ENCODE results near the gene ENDOU.
A peak's percentile ranks its signal among the peaks of the same experiment; 100 is the strongest.

The ENDOU gene

GRCh38 chr12:47709237-47709636 is 16.1 kb downstream of the ENDOU start:
- Histone ChIP-seq H3K27me3 (no peaks in the 10 kb centered on the region), H3K4me3 (ENCODE audit: low read depth, low read length) (no peak overlapping the region), H3K36me3 (no peaks in the 10 kb centered on the region), H3K4me1 (no peaks in the 10 kb centered on the region), H3K9me3 (no peaks in the 10 kb centered on the region)
- DNase-seq = no peak
- no peak for TF ChIP-seq CTCF (IDR thresholded peaks at IDR 0.05; ENCODE audit: low read depth, low read length)

GRCh38 chr12:47707905-47708543 is 17.3 kb downstream of the ENDOU start:
- H3K4me1 ChIP-seq = no peaks in the 10 kb centered on the region
- no peak for TF ChIP-seq CTCF (IDR thresholded peaks at IDR 0.05; ENCODE audit: low read depth, low read length)
- H3K36me3 ChIP-seq = no peaks in the 10 kb centered on the region
- no peaks in the 10 kb centered on the region for H3K9me3 ChIP-seq
- DNase-seq = no peak
- no peaks in the 10 kb centered on the region for H3K27me3 ChIP-seq
- H3K4me3 ChIP-seq (ENCODE audit: low read depth, low read length) = no peak overlapping the region

- Histone ChIP-seq H3K9me3 (no peaks in the 10 kb centered on the region), H3K27me3 (no peaks in the 10 kb centered on the region), H3K36me3 (no peaks in the 10 kb centered on the region), H3K4me3 (ENCODE audit: low read depth, low read length) (no peak overlapping the region), H3K4me1 (no peaks in the 10 kb centered on the region)
- no peak for TF ChIP-seq CTCF (IDR thresholded peaks at IDR 0.05; ENCODE audit: low read depth, low read length)
- DNase-seq = no peak
Measured at GRCh38 chr12:47707355-47707754, 17.9 kb downstream of the ENDOU start.

- peak; percentile 98 for DNase-seq
- H3K9me3 ChIP-seq = no peaks in the 10 kb centered on the region
- H3K27me3 ChIP-seq = no peaks in the 10 kb centered on the region
- H3K4me3 ChIP-seq (ENCODE audit: low read depth, low read length) = peak within 1 kb of the TSS; percentile 91
- H3K36me3 ChIP-seq = peaks cover 4% of the 10 kb centered on the region
- TF ChIP-seq CTCF (IDR thresholded peaks at IDR 0.05; ENCODE audit: low read depth, low read length) = peak; percentile 39
- H3K4me1 ChIP-seq = no peaks in the 10 kb centered on the region
Measured at GRCh38 chr12:47705566-47706425, 19.5 kb downstream of the ENDOU start, which contains the start of gene RPAP3. Gene RPAP3 (minus strand): TSS chr12:47706030. CDS start chr12:47702840, 3,190 bp downstream.

GRCh38 chr12:47705229-47705565 is 20.1 kb downstream of the ENDOU start:
- H3K27me3 ChIP-seq = no peaks in the 10 kb centered on the region
- no peaks in the 10 kb centered on the region for H3K4me1 ChIP-seq
- DNase-seq = no peak
- H3K9me3 ChIP-seq = no peaks in the 10 kb centered on the region
- peak overlapping the region; percentile 91 for H3K4me3 ChIP-seq (ENCODE audit: low read depth, low read length)
- peaks cover 10% of the 10 kb centered on the region for H3K36me3 ChIP-seq
- no peak for TF ChIP-seq CTCF (IDR thresholded peaks at IDR 0.05; ENCODE audit: low read depth, low read length)

- Histone ChIP-seq H3K4me3 (ENCODE audit: low read depth, low read length) (peak overlapping the region; percentile 91), H3K9me3 (no peaks in the 10 kb centered on the region), H3K36me3 (peaks cover 13% of the 10 kb centered on the region), H3K27me3 (no peaks in the 10 kb centered on the region), H3K4me1 (no peaks in the 10 kb centered on the region)
- TF ChIP-seq CTCF (IDR thresholded peaks at IDR 0.05; ENCODE audit: low read depth, low read length) = no peak
- no peak for DNase-seq
Measured at GRCh38 chr12:47704719-47705118, 20.6 kb downstream of the ENDOU start.
